Panc1 (cell line): ENCODE measurements around the gene SZT2. TPM values are rescaled to one million over a fixed set of nuclear protein-coding genes. Genes with fewer than 3 reads are reported as not detected.

Source experiments
- ATAC-seq: fragments of 200-7000 bp; cut with Tn5 transposase; 2 replicates; pipeline ENCODE4 v1.9.1; 2020; ENCODE audit warnings: mild to moderate bottlenecking, moderate library complexity
- BruUV-seq: library from RNA; stranded (reverse); fragments of 400-500 nt; replicated peaks from 2 replicates; lab custom pipeline; 2021; lab: Mats Ljungman, UMichigan
- CTCF ChIA-PET: fragments of 300-600 bp; sonication (Branson Sonifier 250); formaldehyde crosslinking; loops from one replicate; lab custom pipeline; 2022; ENCODE audit warnings: antibody characterized with exemption; lab: Charles Lee
- POLR2A ChIA-PET: fragments of 300-600 bp; sonication (Branson Sonifier 250); formaldehyde crosslinking; loops from one replicate; lab custom pipeline; 2022; ENCODE audit warnings: antibody characterized with exemption; lab: Charles Lee
- DNase-seq: peaks from one replicate; pipeline ENCODE4 v3.0.0-alpha.2; 2010; ENCODE audit warnings: low read depth, low spot score
- H3K27ac ChIP-seq: 2 replicates; pipeline ENCODE4 v1.5.1; 2011; ENCODE audit warnings: mild to moderate bottlenecking, low read length, inconsistent platforms
- H3K27me3 ChIP-seq: fragments of 200-500 bp; sonication (Bioruptor generic); 2 replicates; pipeline ENCODE4 v1.6.0; 2014; ENCODE audit warnings: low read length, inconsistent platforms; ENCODE audit not compliant: control insufficient read depth, insufficient read depth
- H3K36me3 ChIP-seq: fragments of 200-500 bp; sonication (Bioruptor generic); 2 replicates; pipeline ENCODE4 v1.5.1; 2014; ENCODE audit warnings: inconsistent platforms, mild to moderate bottlenecking, low read length, moderate library complexity; ENCODE audit not compliant: control insufficient read depth, insufficient read depth
- H3K4me1 ChIP-seq: 2 replicates; pipeline ENCODE4 v1.5.1; 2011; ENCODE audit warnings: inconsistent platforms, mild to moderate bottlenecking, low read length, moderate library complexity; ENCODE audit not compliant: control insufficient read depth, insufficient read depth
- H3K4me3 ChIP-seq, 2 experiments: 2 replicates each; pipeline ENCODE4 v1.5.1; 2011 to 2012; ENCODE audit warnings: low read depth in 2 of 2, low read length in 2 of 2, mild to moderate bottlenecking in 2 of 2, inconsistent platforms in 1 of 2, moderate library complexity in 1 of 2
- H3K9me3 ChIP-seq: fragments of 200-500 bp; sonication (Bioruptor generic); 2 replicates; pipeline ENCODE4 v1.5.1; 2014; ENCODE audit warnings: low read depth, mild to moderate bottlenecking, inconsistent platforms, low read length, moderate library complexity; ENCODE audit not compliant: control insufficient read depth, insufficient read depth
- CTCF ChIP-seq: fragments of 450-650 bp; IDR thresholded peaks from 2 replicates; pipeline ENCODE4 v1.5.1; 2017; ENCODE audit warnings: mild to moderate bottlenecking
- POLR2AphosphoS5 ChIP-seq: IDR thresholded peaks from 2 replicates; pipeline ENCODE4 v1.6.1; 2012; ENCODE audit warnings: mild to moderate bottlenecking, low read depth, low read length, moderate library complexity
- REST ChIP-seq, 2 experiments: IDR thresholded peaks; 2 replicates each; pipeline ENCODE4 v1.6.1; 2011 to 2012; ENCODE audit warnings: low read depth in 2 of 2, control low read depth in 1 of 2, low read length in 1 of 2, mild to moderate bottlenecking in 1 of 2, moderate library complexity in 1 of 2; ENCODE audit not compliant: insufficient read depth in 1 of 2
- SIN3A ChIP-seq: IDR thresholded peaks from 2 replicates; pipeline ENCODE4 v1.6.1; 2012; ENCODE audit warnings: low read depth, mild to moderate bottlenecking, low read length, moderate library complexity, borderline replicate concordance; ENCODE audit not compliant: insufficient read depth
- TCF7L2 ChIP-seq: IDR thresholded peaks from 2 replicates; pipeline ENCODE4 v1.6.1; 2011; ENCODE audit warnings: mild to moderate bottlenecking, low read depth, low read length, inconsistent platforms
- in situ Hi-C: cut with HindIII; loops from 2 replicates; pipeline ENCODE4 v1.10.0; 2016; ENCODE audit warnings: low sequenced_read_pairs, low pct_unique_long_range_greater_than_20kb
- intact Hi-C: fragments of 100-400 bp; cut with micrococcal nuclease; formaldehyde crosslinking; loops from one replicate; pipeline ENCODE4 v1.10.0; 2022; ENCODE audit not compliant: unreplicated experiment
- total RNA-seq: library from RNA; stranded (reverse); gene quantifications from one replicate; pipeline ENCODE4 v1.2.1, GENCODE V29; 2021; ENCODE audit not compliant: unreplicated experiment

Gene SZT2
- total RNA-seq, 1 experiment from 2014 or later = 40.2 TPM

- ChIA-PET POLR2A (no interaction called here), CTCF (no interaction called here)
- ATAC-seq = no peak
- intact Hi-C loops (no loop called here), in situ Hi-C loops (no loop called here)
- TF ChIP-seq REST (IDR thresholded peaks at IDR 0.05; ENCODE audit: insufficient read depth in 1 of 2, low read depth in 2 of 2, low read length in 1 of 2) (no peak), TCF7L2 (no peak), POLR2AphosphoS5 (no peak), SIN3A (no peak), CTCF (no peak)
- no peak overlapping the region for H3K4me3 ChIP-seq
- no peaks in the 10 kb centered on the region for H3K9me3 ChIP-seq
- peaks cover 6% of the 10 kb centered on the region; the same call in 1 of the 2 replicates for H3K4me1 ChIP-seq
- H3K36me3 ChIP-seq = no peaks in the 10 kb centered on the region
- BruUV-seq = no TSS peak
- no peak overlapping the region for H3K27ac ChIP-seq
- no peaks in the 10 kb centered on the region for H3K27me3 ChIP-seq
- DNase-seq = no peak
Observed at GRCh38 chr1:43376723-43377235, 12.9 kb upstream of the SZT2 start.

GRCh38 chr1:43377831-43378230 is 11.9 kb upstream of the SZT2 start:
- H3K4me3 ChIP-seq = no peak overlapping the region
- no peak overlapping the region for H3K27ac ChIP-seq
- H3K27me3 ChIP-seq = no peaks in the 10 kb centered on the region
- DNase-seq = no peak
- intact Hi-C loops (no loop called here), in situ Hi-C loops (no loop called here)
- no peaks in the 10 kb centered on the region for H3K9me3 ChIP-seq
- ChIA-PET POLR2A (interaction anchor here (0.6 to 0.8 kb wide), 2 partner anchors 47 to 128 kb away, joined by 6 to 7 read pairs; no protein-coding TSS in a partner anchor), CTCF (no interaction called here)
- no peaks in the 10 kb centered on the region for H3K36me3 ChIP-seq
- TF ChIP-seq REST (IDR thresholded peaks at IDR 0.05; ENCODE audit: insufficient read depth in 1 of 2, low read depth in 2 of 2, low read length in 1 of 2) (no peak), TCF7L2 (no peak), SIN3A (no peak), POLR2AphosphoS5 (no peak), CTCF (no peak)
- no peaks in the 10 kb centered on the region; the same call in 1 of the 2 replicates for H3K4me1 ChIP-seq
- ATAC-seq = no peak
- BruUV-seq = TSS peak; percentile 48
